NCI-H526 (cell line): ENCODE data around the gene PGM2L1.
"Not testable (repeated sequence)": the region's sequence is repeated elsewhere in the genome, so short reads cannot be mapped to it uniquely, and the experiment has no call there.

Source experiments
- DNase-seq, 2 experiments: peaks; one replicate each; lab custom pipeline; 2025; lab: John Stamatoyannopoulos, UW

Gene PGM2L1

GRCh38 chr11:74338963-74339362 lies 59.3 kb downstream of the PGM2L1 start:
- peak in 1 of 2 experiments; percentile 19 for DNase-seq

GRCh38 chr11:74333193-74333592 lies 65.0 kb downstream of the PGM2L1 start:
- no peak for DNase-seq

- DNase-seq = no peak
These were observed 65.9 kb downstream of the PGM2L1 start for GRCh38 chr11:74332291-74332690.

GRCh38 chr11:74331000-74331399 lies 67.2 kb downstream of the PGM2L1 start:
- DNase-seq = not testable (repeated sequence)

GRCh38 chr11:74330075-74330858 lies 68.0 kb downstream of the PGM2L1 start:
- DNase-seq = peak; percentile 17 to 31

- DNase-seq = no peak
These were observed 71.2 kb downstream of the PGM2L1 start for GRCh38 chr11:74327076-74327475.

DNA sequence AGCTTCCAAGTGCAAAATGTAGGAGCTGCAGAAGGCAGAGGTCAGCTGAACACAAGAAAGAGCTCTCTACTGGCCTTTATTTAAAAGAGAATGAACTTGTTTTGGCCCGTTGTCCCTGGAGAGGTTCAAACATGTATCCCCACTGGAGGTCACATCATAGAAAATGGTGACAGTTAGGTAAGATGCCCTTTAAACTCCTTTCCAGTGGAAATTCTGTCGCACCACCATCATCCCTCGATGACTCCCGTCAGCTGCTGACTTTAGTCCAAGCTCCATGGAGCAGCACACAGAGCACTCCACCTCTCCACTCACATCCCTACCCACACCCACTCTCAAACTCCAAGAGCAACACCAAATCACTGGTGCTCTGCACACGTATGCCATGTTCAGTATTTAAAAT lies 71.6 kb downstream of the PGM2L1 start:
- no peak for DNase-seq

- no peak for DNase-seq
These were observed 72.3 kb downstream of the PGM2L1 start for GRCh38 chr11:74325649-74326645.

DNA sequence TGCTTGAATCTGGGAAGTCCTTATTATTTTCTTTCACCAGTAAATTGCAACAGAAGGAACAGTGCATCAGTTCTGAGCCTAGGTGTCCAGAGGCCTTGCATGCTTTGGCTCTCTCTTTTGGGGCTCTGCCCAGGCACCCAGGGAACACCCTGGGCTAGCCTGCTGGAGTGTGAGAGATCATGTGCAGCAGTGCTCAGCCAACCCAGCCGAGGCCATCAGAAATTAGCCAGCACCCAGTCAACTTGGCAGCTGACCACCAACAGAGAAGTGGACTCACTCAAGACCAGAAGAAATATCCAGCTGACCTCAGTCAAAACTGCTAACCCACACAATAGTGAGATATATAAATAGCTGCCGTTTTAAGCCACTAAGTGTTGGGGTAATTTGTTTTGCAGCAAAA lies 75.6 kb downstream of the PGM2L1 start:
- no peak for DNase-seq

GRCh38 chr11:74321487-74322188 lies 76.6 kb downstream of the PGM2L1 start:
- peak in 1 of 2 experiments; percentile 67 for DNase-seq

DNA sequence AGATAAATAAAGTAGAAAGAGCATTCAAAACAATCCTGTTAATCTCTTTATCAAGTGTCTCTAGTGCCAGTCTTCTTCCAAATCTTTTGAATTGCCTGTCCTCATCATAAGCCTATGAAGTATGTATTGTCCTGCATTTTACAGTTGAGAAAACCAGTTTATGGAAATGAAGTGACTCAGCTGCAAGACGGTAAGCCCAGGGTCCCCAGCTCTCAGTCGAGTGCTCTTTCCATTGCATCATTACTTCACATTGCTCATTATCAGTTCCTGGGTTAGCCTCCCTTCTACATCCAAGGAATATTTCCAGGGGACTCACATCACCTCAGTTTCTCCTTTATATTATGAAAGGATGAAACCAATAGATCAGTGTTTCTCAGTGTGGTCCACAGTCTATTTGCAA lies 77.7 kb downstream of the PGM2L1 start:
- no peak for DNase-seq

DNA sequence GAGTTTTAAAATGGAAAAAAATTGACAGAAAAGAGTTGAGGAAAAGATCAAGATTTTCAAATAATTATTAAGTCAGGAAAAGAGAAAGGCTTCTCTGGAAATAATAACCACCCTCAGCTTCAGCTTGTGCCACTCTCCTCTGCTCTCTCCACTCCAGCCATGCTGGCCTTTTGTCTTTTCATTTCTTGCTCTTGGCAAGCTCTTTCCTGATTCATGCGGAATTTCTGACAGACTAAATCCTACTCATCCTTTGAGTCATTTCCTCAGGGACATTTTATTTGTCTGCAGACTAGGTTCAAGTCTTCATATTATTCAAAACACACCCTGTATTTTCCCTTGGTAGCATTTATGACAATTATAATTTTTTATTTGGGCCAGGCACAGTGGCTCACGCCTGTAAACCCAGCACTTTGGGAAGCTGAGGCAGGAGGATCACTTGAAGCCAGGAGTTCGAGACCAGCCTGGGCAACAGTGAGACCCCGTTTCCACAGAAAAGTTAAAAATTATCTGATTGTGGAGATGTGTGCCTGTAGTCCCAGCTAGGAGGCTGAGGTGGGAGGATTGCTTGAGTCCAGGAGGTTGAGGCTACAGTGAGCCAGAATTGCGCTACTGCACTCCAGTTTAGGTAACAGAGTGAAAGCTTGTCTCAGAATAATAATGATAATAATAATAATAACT lies 79.0 kb downstream of the PGM2L1 start:
- DNase-seq = no peak

- no peak for DNase-seq
These were observed 79.8 kb downstream of the PGM2L1 start for GRCh38 chr11:74318241-74318932.

- no peak for DNase-seq
These were observed 81.3 kb downstream of the PGM2L1 start for GRCh38 chr11:74316772-74317505.

DNA sequence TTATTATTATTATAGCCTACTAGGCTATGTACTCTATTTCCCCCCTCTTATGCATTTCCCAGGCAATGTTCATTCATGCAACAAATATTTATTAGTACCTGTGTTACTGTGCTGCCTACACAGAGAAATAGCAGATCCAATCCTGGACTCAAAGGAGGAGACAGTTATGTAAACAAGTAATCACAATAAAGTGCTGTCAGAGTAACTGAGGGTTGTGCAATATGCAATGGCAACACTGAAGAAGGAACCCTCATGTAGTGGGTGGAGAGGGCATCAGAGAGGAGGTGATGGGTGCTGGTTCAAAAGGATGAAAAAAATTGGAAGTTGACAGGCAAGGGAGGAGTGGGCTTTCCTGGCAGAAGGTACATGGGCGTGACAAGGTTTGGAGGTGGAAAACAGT lies 85.9 kb downstream of the PGM2L1 start:
- DNase-seq = no peak

DNA sequence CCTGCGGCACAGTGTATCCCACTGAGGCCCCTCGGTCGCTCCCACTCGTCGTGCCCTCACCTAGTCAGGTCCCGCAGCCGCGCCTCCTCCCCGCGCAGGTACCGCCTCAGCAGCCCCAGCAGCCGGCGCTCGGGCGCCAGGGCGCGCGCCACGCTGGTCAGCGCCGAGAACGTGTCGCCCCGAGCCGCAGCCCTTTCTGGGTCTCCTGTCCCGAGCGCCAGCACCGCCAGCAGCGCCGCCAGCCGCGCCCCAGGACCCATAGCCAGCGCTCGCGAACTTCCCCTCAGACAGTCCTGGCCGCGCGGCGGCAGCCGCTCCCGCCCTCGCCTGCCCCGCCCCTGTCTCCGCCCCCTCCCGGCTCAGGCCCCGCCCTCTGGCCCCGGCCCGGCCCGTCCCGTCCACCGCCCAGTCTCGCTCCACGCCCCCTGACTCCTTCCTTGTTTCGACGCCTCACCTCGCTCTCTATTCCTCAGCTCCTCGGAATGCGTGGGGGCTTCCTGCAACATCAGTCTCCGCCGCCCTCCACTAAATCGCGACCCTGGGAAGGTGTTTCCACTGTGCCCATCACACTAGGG lies 86.8 kb downstream of the PGM2L1 start, which contains the start of gene P4HA3:
Gene P4HA3 (minus strand): TSS at position 289 of the 575 bp plus-strand sequence. CDS start 29 bp downstream, at position 260.
- peak in 1 of 2 experiments; percentile 76 for DNase-seq

DNA sequence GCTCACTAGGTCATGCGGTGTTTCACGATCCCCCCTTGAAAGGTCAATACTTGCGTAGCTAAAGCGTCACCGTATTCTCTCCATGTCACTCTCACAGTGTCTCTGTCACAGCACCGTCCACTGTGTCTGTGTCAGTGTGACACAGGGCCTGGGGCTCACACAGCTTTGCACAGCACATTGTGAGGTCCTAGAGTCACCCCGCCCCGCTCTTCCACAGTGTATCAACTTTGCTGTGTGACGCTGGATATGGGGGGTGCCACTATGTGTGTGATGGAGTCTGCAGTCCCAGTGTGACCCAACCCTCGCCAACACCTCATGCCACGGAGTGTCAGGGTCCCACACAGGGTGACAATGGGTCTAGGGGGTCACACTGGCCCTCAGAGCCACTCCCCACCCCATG lies 87.4 kb downstream of the PGM2L1 start:
- DNase-seq = no peak

- DNase-seq = no peak
These were observed 90.8 kb downstream of the PGM2L1 start for GRCh38 chr11:74307434-74307833.

DNA sequence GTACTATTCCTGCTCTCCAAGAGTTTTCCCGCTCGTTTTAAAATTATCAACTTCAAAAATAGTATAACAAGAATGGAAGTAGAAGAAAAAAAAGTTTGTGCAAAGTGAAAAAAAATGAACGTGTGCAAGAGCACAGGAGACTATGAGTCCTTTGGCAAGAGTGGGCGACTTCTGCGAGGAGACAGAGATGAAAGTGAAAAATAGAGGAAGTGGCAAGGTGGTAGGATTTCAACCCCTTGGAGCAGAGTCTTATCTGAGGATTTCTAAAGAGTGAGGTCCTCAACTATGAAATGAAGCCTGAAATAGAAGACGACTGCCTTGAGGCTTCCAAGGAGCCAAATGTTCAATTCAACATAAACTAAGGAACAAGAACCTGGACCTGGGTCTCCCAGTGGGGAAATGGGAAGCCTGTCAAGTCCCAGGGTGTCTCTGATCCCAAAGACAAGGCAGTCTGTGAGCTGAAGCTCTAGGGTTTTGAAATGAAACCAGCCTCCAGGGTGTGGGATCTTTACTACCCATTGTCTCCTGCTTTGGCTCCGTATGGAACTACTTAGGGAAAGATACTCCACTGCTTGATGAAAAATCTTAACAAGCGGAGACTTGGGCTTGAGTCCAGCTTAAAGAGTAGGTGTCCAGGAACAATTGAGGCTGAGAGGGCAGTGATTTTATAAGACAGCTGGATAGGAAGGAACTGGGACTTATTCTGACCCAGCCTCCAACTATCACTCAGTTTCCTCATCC lies 91.6 kb downstream of the PGM2L1 start:
- no peak for DNase-seq
